ENCODE measurements around the gene BTBD2. TPM values are rescaled to one million over a fixed set of nuclear protein-coding genes. Genes with fewer than 3 reads are reported as not detected.

The BTBD2 gene
- total RNA-seq, 1 donor from 2014 or later, result 53.4 TPM

DNA sequence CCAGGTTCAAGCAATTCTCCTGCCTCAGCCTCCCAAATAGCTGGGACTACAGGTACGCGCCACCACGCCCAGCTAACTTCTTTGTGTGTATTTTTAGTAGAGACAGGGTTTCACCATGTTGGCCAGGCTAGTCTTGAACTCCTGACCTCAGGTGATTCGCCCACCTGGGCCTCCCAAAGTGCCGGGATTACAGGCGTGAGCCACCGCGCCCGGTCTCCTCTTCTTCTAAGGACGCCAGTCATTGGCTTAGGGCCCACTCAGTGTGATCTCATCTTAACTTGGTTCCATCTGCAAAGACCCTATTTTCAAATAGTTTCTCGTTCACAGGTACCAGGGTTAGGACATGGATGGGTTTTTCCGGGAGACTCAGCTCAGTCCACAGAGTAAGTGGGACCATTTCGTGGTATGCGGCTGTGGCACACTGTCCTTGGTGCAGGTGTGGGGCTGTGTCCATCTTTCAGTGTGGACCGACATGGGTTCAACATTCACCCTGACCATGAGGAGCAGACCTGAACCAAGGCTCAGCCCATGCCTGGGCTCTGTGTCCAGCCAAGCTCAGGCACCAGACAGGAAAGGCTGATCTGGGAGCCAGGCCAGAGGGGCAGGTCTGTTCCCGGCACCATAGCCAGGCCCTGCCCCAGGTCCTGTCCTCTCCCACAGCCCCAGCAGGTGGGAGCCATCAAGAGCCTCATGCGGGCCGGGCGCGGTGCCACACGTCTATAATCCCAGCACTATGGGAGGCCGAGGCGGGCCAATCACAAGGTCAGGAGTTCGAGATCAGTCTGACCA is 38.3 kb upstream of the BTBD2 start:
- intact Hi-C loops (cut with micrococcal nuclease), result no loop called here
- Histone ChIP-seq H3K27ac (replicated peaks) (peak overlapping the region; percentile 100), H3K36me3 (peaks cover 3% of the 10 kb centered on the region), H3K27me3 (ENCODE audit: low read depth) (no peaks in the 10 kb centered on the region), H3K4me1 (peaks cover 87% of the 10 kb centered on the region), H3K4me3 (no peak overlapping the region), H3K9me3 (replicated peaks) (no peaks in the 10 kb centered on the region)
- DNase-seq, result peak; percentile 86
- no peak for TF ChIP-seq CTCF (IDR thresholded peaks at IDR 0.05; ENCODE audit: borderline replicate concordance)

GRCh38 chr19:2051773-2052704 is 36.5 kb upstream of the BTBD2 start:
- no peak for TF ChIP-seq CTCF (IDR thresholded peaks at IDR 0.05; ENCODE audit: borderline replicate concordance)
- H3K9me3 ChIP-seq (replicated peaks), result no peaks in the 10 kb centered on the region
- peak overlapping the region; percentile 96 for H3K4me3 ChIP-seq
- peaks cover 16% of the 10 kb centered on the region for H3K36me3 ChIP-seq
- H3K4me1 ChIP-seq, result peaks cover 87% of the 10 kb centered on the region
- peak overlapping the region; percentile 100 for H3K27ac ChIP-seq (replicated peaks)
- no peaks in the 10 kb centered on the region for H3K27me3 ChIP-seq (ENCODE audit: low read depth)
- peak; percentile 72 for DNase-seq
- intact Hi-C loops (cut with micrococcal nuclease), result no loop called here

GRCh38 chr19:2050991-2051772 is 35.7 kb upstream of the BTBD2 start, which contains the start of gene MKNK2:
Gene MKNK2 (minus strand): TSS chr19:2051244. CDS start chr19:2050851, 393 bp downstream.
- intact Hi-C loops (cut with micrococcal nuclease), result no loop called here
- DNase-seq, result peak; percentile 92
- H3K9me3 ChIP-seq (replicated peaks), result no peaks in the 10 kb centered on the region
- peaks cover 25% of the 10 kb centered on the region for H3K36me3 ChIP-seq
- H3K27me3 ChIP-seq (ENCODE audit: low read depth), result no peaks in the 10 kb centered on the region
- peaks cover 89% of the 10 kb centered on the region for H3K4me1 ChIP-seq
- H3K4me3 ChIP-seq, result peak within 1 kb of the TSS; percentile 96
- peak; percentile 53 for TF ChIP-seq CTCF (IDR thresholded peaks at IDR 0.05; ENCODE audit: borderline replicate concordance)
- peak within 1 kb of the TSS; percentile 100 for H3K27ac ChIP-seq (replicated peaks)

GRCh38 chr19:2050349-2050990 is 35.0 kb upstream of the BTBD2 start:
- no peaks in the 10 kb centered on the region for H3K27me3 ChIP-seq (ENCODE audit: low read depth)
- peaks cover 32% of the 10 kb centered on the region for H3K36me3 ChIP-seq
- TF ChIP-seq CTCF (IDR thresholded peaks at IDR 0.05; ENCODE audit: borderline replicate concordance), result no peak
- H3K27ac ChIP-seq (replicated peaks), result peak overlapping the region; percentile 100
- no peaks in the 10 kb centered on the region for H3K9me3 ChIP-seq (replicated peaks)
- peaks cover 89% of the 10 kb centered on the region for H3K4me1 ChIP-seq
- intact Hi-C loops (cut with micrococcal nuclease), result no loop called here
- no peak for DNase-seq
- peak overlapping the region; percentile 96 for H3K4me3 ChIP-seq

Data from left ventricle myocardium inferior (tissue), 1 donor.